ENCODE data around the gene SLC2A4RG. TPM values are rescaled to one million over a fixed set of nuclear protein-coding genes. Genes with fewer than 3 reads are reported as not detected.

Gene SLC2A4RG
- total RNA-seq, 4 donors from 2014 or later = 10.5 to 120 (median 41.0) TPM

DNA sequence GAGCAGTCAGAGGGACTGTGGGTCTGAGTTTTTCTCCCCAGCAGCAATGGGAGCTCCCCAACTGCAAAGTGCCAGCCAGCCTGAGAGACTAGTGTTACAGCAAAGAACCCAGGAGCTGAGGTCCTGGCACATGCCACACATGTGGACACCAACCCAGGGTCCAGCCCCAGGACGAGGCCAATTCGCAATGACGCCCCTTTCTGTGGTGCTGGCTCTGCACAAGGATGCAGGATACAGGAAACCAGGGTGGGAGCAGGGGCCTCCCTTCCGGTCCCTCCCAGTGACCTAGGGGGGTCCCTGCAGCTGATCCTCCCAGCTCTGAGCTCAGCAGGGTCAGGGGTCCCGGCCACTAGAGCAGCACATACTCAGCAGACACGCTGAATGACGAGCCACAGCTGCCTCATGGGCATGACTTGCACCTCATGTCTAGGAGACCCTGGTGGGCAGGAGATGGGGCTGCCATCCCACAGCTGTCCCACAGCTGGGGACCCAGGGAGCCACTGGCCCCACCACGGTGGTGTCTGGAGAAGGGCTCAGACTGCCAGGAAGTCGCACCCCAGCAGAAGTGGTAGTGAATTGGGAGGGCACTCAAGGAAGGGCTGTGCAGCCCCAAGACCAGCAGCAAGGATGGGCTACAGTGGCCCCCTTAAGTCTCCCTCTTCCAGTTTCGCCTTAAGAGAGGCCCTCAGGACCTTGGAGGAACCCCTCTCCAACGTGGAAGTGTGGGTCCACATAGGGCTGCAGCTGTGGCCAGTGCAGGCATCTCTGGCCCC, 35.4 kb upstream of the SLC2A4RG start:
- Histone ChIP-seq H3K36me3 (no peaks in the 10 kb centered on the region), H3K4me3 (no peak overlapping the region), H3K27me3 (no peaks in the 10 kb centered on the region), H3K27ac (no peak overlapping the region), H3K9me3 (no peaks in the 10 kb centered on the region), H3K4me1 (peaks cover 6 to 8% of the 10 kb centered on the region in 2 donors)
- intact Hi-C loops (cut with DNase I; ENCODE audit: low total_unique reads) = no loop called here
- TF ChIP-seq CTCF (IDR thresholded peaks at IDR 0.05) (no peak), POLR2A (IDR thresholded peaks at IDR 0.05) (no peak)
- no peak for DNase-seq

- Histone ChIP-seq H3K27ac (no peak overlapping the region), H3K4me3 (no peak overlapping the region), H3K4me1 (peaks cover 6 to 8% of the 10 kb centered on the region in 2 donors), H3K36me3 (no peaks in the 10 kb centered on the region), H3K9me3 (no peaks in the 10 kb centered on the region), H3K27me3 (no peaks in the 10 kb centered on the region)
- intact Hi-C loops (cut with DNase I; ENCODE audit: low total_unique reads) = no loop called here
- TF ChIP-seq CTCF (IDR thresholded peaks at IDR 0.05) (no peak), POLR2A (IDR thresholded peaks at IDR 0.05) (no peak)
- DNase-seq = no peak
Measured at GRCh38 chr20:63704749-63705117, 34.8 kb upstream of the SLC2A4RG start.

- Histone ChIP-seq H3K4me1 (peaks cover 6 to 8% of the 10 kb centered on the region in 2 donors), H3K36me3 (no peaks in the 10 kb centered on the region), H3K27ac (no peak overlapping the region), H3K4me3 (no peak overlapping the region), H3K27me3 (no peaks in the 10 kb centered on the region), H3K9me3 (no peaks in the 10 kb centered on the region)
- intact Hi-C loops (cut with DNase I; ENCODE audit: low total_unique reads) = no loop called here
- TF ChIP-seq POLR2A (IDR thresholded peaks at IDR 0.05) (no peak), CTCF (IDR thresholded peaks at IDR 0.05) (no peak)
- no peak for DNase-seq
Measured at GRCh38 chr20:63705232-63706026, 34.1 kb upstream of the SLC2A4RG start.

- DNase-seq = no peak
- H3K4me3 ChIP-seq = no peak overlapping the region
- H3K9me3 ChIP-seq = no peaks in the 10 kb centered on the region
- TF ChIP-seq POLR2A (IDR thresholded peaks at IDR 0.05) = no peak
- no peak for TF ChIP-seq CTCF (IDR thresholded peaks at IDR 0.05)
- H3K27me3 ChIP-seq = no peaks in the 10 kb centered on the region
- H3K36me3 ChIP-seq = no peaks in the 10 kb centered on the region
- intact Hi-C loops (cut with DNase I; ENCODE audit: low total_unique reads) = no loop called here
- H3K4me1 ChIP-seq = peaks cover 6 to 8% of the 10 kb centered on the region in 2 donors
- H3K27ac ChIP-seq = no peak overlapping the region
Measured at GRCh38 chr20:63706027-63706695, 33.4 kb upstream of the SLC2A4RG start.
